GM23248 (cell line): ENCODE data around the gene ZNF787.

ENCODE experiments used
- EZH2 ChIP-seq: fragments of 200-600 bp; sonication (generic); IDR thresholded peaks from 2 replicates; pipeline ENCODE4 v1.6.1; 2018; ENCODE audit warnings: antibody characterized with exemption, mild to moderate bottlenecking; ENCODE audit not compliant: insufficient read depth, poor library complexity, severe bottlenecking
- EZH2phosphoT487 ChIP-seq: fragments of 200-600 bp; sonication (generic); IDR thresholded peaks from 2 replicates; pipeline ENCODE4 v1.6.1; 2018; ENCODE audit warnings: antibody characterized with exemption, moderate library complexity, mild to moderate bottlenecking, low read depth; ENCODE audit not compliant: insufficient read depth

- TF ChIP-seq EZH2phosphoT487: no peak
- no peak for TF ChIP-seq EZH2
Observed at GRCh38 chr19:56105090-56105701, 15.9 kb downstream of the ZNF787 start.
